Esophagus muscularis mucosa (tissue), 3 donors: Measurements from ENCODE around the gene ZNF366.

Experiments used
- CTCF ChIP-seq, 3 experiments: fragments of 200-600 bp in 2 of 3; fragments of 450-650 bp in 1 of 3; sonication (generic) in 2 of 3; IDR thresholded peaks; one replicate each; pipeline ENCODE4 v1.5.1; 2017 to 2019; ENCODE audit warnings: antibody characterized with exemption in 3 of 3, mild to moderate bottlenecking in 2 of 3, moderate library complexity in 1 of 3
- POLR2A ChIP-seq: fragments of 450-650 bp; IDR thresholded peaks from one replicate; pipeline ENCODE4 v1.6.1; 2017; ENCODE audit warnings: antibody characterized with exemption, moderate library complexity, mild to moderate bottlenecking, low read depth
- POLR2AphosphoS5 ChIP-seq, 2 donors: sonication (generic); formaldehyde crosslinking; IDR thresholded peaks; one replicate each; pipeline ENCODE4 v1.6.1; 2017; ENCODE audit warnings: antibody characterized with exemption in 2 of 2

GRCh38 chr5:72410688-72411295 lies 96.4 kb downstream of the ZNF366 start:
- no peak for TF ChIP-seq CTCF (IDR thresholded peaks at IDR 0.05)
- TF ChIP-seq POLR2AphosphoS5 (IDR thresholded peaks at IDR 0.05): no peak
- no peak for TF ChIP-seq POLR2A
